Measurements from ENCODE around the gene PIM2.

PIM2 gene

GRCh38 chrX:48935301-48935670, 16.5 kb upstream of the PIM2 start:
- no peak for DNase-seq (ENCODE audit: low read depth)

- DNase-seq (ENCODE audit: low read depth) = no peak
These were observed 15.9 kb upstream of the PIM2 start for GRCh38 chrX:48934581-48935300.

DNA sequence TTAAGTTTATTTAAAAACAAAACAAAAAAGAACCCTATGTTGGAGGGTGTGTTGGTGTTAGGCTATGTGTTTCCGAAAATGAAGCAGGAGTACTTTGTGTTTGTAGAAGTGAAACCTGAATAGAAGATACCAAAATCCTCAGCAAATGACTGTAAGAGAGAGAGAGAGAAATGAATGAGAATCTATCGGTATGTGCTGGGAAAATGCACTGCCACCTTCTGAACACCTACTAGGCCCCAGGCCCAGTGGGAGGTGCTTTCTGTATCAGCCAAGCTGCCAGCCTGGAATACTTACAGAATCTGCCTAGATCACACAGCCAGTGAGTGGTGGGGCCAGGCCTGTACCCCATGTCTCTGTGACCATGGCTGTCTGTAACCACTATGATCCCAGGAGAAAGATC, 14.9 kb upstream of the PIM2 start:
- no peak for DNase-seq (ENCODE audit: low read depth)

DNA sequence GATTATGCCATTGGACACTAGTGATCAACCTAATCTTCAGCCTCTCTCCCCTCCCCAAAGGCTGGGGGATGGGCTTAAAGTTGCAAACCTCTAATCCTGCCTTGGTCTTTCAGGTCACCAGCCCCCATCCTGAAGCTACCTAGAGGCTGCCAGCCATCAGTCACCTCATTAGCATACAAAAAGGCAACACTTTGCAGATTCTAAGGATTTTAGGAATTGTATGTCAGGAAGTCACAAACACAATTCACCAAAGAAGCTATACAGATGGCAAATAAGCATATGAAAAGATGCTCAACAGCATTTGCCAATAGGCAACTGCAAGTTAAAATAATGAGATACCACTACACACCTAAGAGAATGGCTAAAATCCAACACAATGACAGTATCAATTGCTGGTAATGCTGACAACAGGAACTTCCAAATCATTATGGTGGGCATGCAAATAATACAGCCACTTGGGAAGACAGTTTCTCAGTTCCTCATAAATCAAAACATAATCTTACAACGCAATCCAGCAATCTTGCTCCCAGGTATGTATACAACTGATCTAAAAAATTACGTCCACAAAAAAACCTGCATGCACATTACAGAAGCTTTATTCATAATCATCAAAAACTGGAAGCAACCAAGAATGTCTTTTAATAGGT, 9.0 kb upstream of the PIM2 start:
- no peak for DNase-seq (ENCODE audit: low read depth)

GRCh38 chrX:48927123-48927522, 8.3 kb upstream of the PIM2 start:
- no peak for DNase-seq (ENCODE audit: low read depth)

DNA sequence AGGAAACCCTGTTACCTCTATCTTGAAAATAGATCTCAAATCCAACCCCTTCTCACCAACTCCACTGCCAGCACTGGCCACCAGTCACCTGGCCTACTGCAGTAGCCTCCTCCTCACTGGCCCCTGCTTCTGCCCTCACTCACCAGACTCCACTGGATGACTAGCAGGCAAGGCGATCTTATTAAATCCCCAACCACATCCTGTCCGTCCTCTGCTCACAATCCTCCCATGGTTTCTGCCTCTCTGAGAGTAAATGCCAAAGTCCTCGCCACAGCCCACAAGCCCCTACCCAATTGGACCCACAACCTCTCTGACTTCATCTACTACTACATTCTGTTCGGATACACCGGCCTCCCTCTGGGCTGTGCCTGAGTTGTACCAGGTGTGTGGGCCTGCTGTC, 5.4 kb upstream of the PIM2 start:
- DNase-seq (ENCODE audit: low read depth) = no peak

GRCh38 chrX:48923771-48924170, 4.9 kb upstream of the PIM2 start:
- no peak for DNase-seq (ENCODE audit: low read depth)

DNA sequence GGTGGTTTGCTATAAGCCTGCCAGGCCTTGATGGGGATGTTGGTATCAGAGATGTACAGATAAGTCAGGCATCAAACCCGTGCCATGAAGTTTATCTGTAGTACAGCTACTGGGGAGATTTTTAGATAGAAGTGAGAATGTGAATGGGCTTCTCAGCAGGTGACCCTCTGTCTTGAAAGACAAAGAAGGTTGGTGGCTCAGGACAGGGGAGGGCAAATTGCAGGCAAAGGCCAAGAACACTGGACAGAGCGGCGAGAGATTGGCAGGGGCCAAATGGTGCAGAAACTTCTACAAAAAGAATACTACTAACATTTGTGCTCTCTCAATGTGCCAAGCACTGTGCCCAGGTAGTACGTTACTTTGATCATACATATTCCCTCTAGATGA, 1.9 kb upstream of the PIM2 start:
- DNase-seq (ENCODE audit: low read depth) = no peak

GRCh38 chrX:48919947-48920717, 1.3 kb upstream of the PIM2 start:
- DNase-seq (ENCODE audit: low read depth) = no peak

DNA sequence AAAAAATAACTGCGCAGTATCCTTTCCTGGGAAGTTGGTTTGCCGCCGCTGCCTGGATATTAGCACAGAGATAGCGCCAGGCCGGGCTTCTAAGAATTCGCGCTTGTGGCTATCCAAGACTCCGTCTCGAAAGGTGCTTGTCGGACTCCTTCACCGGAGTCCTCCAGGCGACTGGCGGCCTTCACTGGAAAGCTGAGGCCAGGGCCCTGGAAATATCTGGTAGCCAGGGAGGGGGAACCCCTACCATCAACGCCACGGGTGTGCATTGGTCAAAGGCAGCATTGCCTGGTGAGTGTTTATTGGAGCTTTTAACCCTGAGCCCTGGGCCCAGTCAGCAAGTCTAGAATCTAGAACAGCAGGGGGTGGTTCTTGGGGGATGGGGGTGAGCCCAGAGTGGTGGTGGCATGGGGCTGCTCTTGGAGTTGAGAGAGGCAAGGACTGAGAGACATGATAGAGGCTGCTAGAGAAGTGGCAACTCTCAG, 577 bp upstream of the PIM2 start:
- DNase-seq (ENCODE audit: low read depth) = no peak

- DNase-seq (ENCODE audit: low read depth) = no peak
These were observed 552 bp downstream of the PIM2 start for GRCh38 chrX:48918301-48918642.

- DNase-seq (ENCODE audit: low read depth) = peak; percentile 79
These were observed 1.5 kb downstream of the PIM2 start for GRCh38 chrX:48917139-48918001.

- DNase-seq (ENCODE audit: low read depth) = no peak
These were observed 4.0 kb downstream of the PIM2 start for GRCh38 chrX:48914593-48915493.

- DNase-seq (ENCODE audit: low read depth) = no peak
These were observed 5.0 kb downstream of the PIM2 start for GRCh38 chrX:48913605-48914366.

GRCh38 chrX:48911412-48912182, 7.2 kb downstream of the PIM2 start, which contains the start of gene SLC35A2:
TSS of gene SLC35A2 (minus strand) at chrX:48911646. CDS start at chrX:48911636, 10 bp downstream.
- peak; percentile 76 for DNase-seq (ENCODE audit: low read depth)

DNA sequence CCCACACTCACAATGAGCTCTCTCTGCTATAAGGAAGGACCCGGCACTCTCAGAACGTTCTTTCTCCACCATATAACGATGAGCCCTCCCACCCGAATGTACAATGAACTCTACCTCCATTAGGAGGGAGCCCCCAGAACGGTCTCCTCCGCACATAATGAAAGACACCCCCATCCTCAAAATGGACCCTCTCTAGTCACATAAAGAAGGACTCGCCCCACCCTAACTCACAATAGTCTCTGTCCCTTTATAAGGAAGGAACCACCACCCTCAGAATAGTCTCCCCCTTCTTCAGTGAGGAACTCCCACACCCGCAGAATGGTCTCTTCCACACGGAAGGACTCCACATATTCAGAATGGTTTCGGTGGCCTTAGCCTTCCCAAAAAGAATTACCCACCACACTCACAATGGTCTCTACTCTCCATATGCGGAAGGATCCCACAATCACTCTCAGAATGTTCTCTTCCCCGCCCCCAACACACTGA, 7.9 kb downstream of the PIM2 start:
- no peak for DNase-seq (ENCODE audit: low read depth)

- no peak for DNase-seq (ENCODE audit: low read depth)
These were observed 9.0 kb downstream of the PIM2 start for GRCh38 chrX:48909703-48910294.

- DNase-seq (ENCODE audit: low read depth) = no peak
These were observed 10.2 kb downstream of the PIM2 start for GRCh38 chrX:48908600-48908999.

Data from stimulated activated CD8-positive, alpha-beta memory T cell treated with anti-CD3 and anti-CD28 coated beads, Interleukin-4, amount 100 ng/mL, for 24 hours (primary cell).